ENCODE results near the gene CBFA2T3.

- TF ChIP-seq POLR2A (IDR thresholded peaks at IDR 0.05) (no peak), POLR2AphosphoS5 (IDR thresholded peaks at IDR 0.05) (no peak)
- TF ChIP-seq, protein P1, sequence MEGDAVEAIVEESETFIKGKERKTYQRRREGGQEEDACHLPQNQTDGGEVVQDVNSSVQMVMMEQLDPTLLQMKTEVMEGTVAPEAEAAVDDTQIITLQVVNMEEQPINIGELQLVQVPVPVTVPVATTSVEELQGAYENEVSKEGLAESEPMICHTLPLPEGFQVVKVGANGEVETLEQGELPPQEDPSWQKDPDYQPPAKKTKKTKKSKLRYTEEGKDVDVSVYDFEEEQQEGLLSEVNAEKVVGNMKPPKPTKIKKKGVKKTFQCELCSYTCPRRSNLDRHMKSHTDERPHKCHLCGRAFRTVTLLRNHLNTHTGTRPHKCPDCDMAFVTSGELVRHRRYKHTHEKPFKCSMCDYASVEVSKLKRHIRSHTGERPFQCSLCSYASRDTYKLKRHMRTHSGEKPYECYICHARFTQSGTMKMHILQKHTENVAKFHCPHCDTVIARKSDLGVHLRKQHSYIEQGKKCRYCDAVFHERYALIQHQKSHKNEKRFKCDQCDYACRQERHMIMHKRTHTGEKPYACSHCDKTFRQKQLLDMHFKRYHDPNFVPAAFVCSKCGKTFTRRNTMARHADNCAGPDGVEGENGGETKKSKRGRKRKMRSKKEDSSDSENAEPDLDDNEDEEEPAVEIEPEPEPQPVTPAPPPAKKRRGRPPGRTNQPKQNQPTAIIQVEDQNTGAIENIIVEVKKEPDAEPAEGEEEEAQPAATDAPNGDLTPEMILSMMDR (IDR thresholded peaks at IDR 0.05 in 8 of 11, conservative IDR thresholded peaks at IDR 0.05 in 3 of 11) = no peak
Observed at GRCh38 chr16:88881675-88882357, 95.2 kb downstream of the CBFA2T3 start.

Measured in spleen (tissue), 7 donors.